ENCODE results near the gene ZNF718.
"Not testable (repeated sequence)": the region's sequence is repeated elsewhere in the genome, so short reads cannot be mapped to it uniquely, and the experiment has no call there.

ZNF718 gene

GRCh38 chr4:124275-125081 is at the start of gene ZNF718:
ZNF718 (plus strand) TSS chr4:124501; CDS start chr4:124671, 170 bp downstream.
- in situ Hi-C loops (cut with MboI; ENCODE audit: low sequenced_read_pairs, unreplicated experiment): no loop called here
- peak; percentile 93 for DNase-seq (ENCODE audit: low spot score)
- no peak for TF ChIP-seq CTCF (IDR thresholded peaks at IDR 0.05; ENCODE audit: borderline replicate concordance, control extremely low read depth, extremely low read depth, insufficient read depth, missing control alignments)

GRCh38 chr4:85951-86350 is 38.4 kb upstream of the ZNF718 start:
- in situ Hi-C loops (cut with MboI; ENCODE audit: low sequenced_read_pairs, unreplicated experiment): no loop called here
- TF ChIP-seq CTCF (IDR thresholded peaks at IDR 0.05; ENCODE audit: borderline replicate concordance, control extremely low read depth, extremely low read depth, insufficient read depth, missing control alignments): no peak
- DNase-seq (ENCODE audit: low spot score): no peak

- DNase-seq (ENCODE audit: low spot score); in situ Hi-C loops (cut with MboI; ENCODE audit: low sequenced_read_pairs, unreplicated experiment): not testable (repeated sequence)
Observed at GRCh38 chr4:86559-87324, 37.6 kb upstream of the ZNF718 start.

- no peak for DNase-seq (ENCODE audit: low spot score)
- in situ Hi-C loops (cut with MboI; ENCODE audit: low sequenced_read_pairs, unreplicated experiment): no loop called here
- TF ChIP-seq CTCF (IDR thresholded peaks at IDR 0.05; ENCODE audit: borderline replicate concordance, control extremely low read depth, extremely low read depth, insufficient read depth, missing control alignments): no peak
Observed at GRCh38 chr4:98386-98785, 25.9 kb upstream of the ZNF718 start.

GRCh38 chr4:99863-100262 is 24.4 kb upstream of the ZNF718 start:
- in situ Hi-C loops (cut with MboI; ENCODE audit: low sequenced_read_pairs, unreplicated experiment): no loop called here
- no peak for DNase-seq (ENCODE audit: low spot score)
- no peak for TF ChIP-seq CTCF (IDR thresholded peaks at IDR 0.05; ENCODE audit: borderline replicate concordance, control extremely low read depth, extremely low read depth, insufficient read depth, missing control alignments)

- in situ Hi-C loops (cut with MboI; ENCODE audit: low sequenced_read_pairs, unreplicated experiment): no loop called here
- TF ChIP-seq CTCF (IDR thresholded peaks at IDR 0.05; ENCODE audit: borderline replicate concordance, control extremely low read depth, extremely low read depth, insufficient read depth, missing control alignments): no peak
- DNase-seq (ENCODE audit: low spot score): no peak
Observed at GRCh38 chr4:107083-107443, 17.2 kb upstream of the ZNF718 start.

Data from GM13976 (cell line).